NCI-H2029 (cell line): ENCODE results near the gene ZDHHC1.

ENCODE experiments used
- DNase-seq: peaks from one replicate; lab custom pipeline; 2025; lab: John Stamatoyannopoulos, UW

The ZDHHC1 gene

DNA sequence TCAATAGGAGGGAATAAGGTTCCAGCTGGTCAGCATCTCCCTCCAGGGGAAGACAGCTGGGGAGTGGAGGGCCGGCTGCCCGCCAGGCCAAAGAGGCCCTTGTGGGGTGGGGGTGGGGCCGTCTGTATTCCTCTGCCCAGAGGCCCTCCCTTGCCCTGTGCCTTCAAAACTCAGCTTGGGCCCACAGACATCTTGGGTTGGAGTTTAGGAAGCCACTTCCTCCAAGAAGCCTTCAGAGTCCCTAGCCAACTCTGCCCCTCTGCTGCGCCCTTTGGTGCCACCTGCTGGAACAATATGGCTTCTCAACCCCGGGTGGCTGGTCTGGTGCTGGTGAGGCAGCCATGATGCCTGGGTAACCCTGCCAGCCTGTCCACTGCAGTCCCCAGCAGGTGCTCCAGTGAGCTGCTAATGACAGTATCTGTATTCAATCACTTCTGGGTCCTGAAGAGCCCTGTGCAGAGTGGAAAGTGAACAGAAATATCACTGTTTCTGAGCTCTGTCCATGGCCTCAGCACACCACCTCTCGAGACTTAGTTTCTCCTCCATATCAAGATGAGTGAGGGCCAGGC, 31.3 kb upstream of the ZDHHC1 start:
- DNase-seq: no peak

- no peak for DNase-seq
Measured at GRCh38 chr16:67446968-67447507, 30.8 kb upstream of the ZDHHC1 start.

- no peak for DNase-seq
Measured at GRCh38 chr16:67445913-67446907, 29.9 kb upstream of the ZDHHC1 start.

DNA sequence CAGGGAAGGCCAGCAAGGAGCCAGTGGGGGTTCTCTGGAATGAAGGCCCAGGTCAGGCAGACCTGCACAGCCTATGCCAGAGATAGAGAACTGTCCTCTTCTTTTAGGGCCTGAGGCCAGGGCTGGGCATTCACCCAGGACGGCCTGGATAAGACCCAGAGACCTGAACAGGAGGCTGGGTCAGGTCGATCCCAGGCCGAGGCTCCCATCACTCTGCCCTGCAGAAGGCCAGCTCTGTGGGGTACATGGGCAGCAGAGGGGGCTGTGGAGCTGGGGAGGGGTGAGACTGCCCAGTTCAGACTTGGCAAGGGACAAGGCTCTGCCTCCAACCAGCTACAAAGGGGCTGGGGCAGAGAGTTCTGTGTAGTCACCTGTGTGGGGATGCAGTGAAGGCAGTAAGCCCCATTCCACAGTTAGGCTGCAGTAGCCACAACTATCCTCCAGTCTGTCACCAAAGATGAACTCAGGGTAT, 29.2 kb upstream of the ZDHHC1 start:
- no peak for DNase-seq

GRCh38 chr16:67445126-67445426, 28.8 kb upstream of the ZDHHC1 start:
- no peak for DNase-seq

DNA sequence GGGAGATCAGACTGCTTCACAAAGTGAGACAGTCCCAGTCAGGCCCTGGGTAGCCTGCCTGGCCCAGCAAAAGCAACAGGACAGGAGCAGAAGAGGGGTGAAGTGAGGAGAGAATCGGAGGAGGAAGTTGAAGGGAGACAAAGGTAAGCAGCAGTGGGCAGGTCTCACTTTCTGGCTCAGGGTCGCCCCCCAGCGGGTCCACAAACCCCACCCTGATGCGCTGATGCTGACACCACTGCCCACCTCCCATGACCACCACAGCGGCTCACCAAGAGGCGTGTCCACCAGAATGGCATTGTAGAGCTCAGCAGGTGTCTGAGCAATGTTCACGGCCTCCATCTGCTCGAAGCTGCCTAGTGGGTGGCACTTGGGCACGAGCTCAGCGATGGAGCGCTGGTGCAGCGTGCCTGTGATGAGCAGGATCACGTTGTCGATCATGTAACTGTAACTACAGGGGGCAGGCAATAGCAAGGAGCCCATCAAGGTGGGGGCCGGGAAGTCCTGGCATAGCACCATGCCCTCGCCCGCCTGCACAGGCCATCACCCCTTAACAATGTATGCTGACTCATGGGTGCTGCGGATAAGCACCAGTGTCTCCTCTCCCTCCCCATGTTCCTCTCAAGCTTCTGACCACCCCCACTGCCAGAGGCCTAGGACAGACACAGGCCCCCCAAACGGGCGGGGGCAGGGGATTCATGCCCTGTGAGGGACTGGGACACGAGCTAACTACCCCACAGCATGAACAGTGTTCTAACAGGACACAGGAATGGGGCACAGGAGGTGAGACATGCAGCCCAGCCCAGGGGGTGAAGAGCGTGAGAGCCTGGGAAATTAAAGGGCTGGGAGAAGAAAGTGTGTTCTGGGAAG, 28.2 kb upstream of the ZDHHC1 start:
- no peak for DNase-seq

DNA sequence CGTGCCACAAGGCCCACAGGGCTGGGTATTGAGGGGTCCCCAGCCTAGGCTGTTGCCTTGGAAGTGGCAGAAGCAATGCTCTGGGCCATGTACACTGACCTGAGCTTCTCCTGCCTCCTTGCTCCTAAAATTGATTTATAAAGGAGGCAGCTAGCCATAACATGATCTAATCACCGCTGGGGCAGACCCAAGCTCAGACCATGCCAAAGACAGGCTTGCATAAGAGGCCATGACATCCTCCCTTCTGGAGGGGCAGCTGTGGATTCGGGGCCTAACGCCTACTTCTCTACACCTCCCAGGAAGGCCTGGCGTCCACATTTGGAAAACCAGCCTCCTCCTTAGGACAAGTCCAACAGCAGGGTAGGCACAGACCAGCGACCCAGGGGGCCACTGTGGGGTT, 27.0 kb upstream of the ZDHHC1 start:
- DNase-seq: no peak

GRCh38 chr16:67442581-67443255, 26.4 kb upstream of the ZDHHC1 start:
- no peak for DNase-seq

DNA sequence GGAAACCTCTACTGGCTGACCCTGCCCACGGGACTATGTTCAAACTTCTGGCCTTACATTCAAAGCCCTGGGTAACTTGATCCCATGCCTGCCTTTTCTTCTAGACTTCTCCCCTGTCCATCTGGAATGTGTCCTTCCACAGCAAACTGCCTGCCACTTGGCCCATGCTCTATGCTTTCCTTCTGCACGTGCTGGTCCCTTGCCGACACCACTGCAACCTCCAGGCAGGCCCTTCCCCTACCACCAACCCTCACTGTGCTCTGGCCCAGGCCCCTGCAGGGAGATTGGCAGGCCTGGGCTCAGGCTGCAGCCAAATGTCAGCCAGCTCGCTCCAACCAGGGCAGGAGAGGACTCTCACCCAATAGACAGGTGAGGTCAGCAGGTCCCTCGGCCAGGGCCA, 25.6 kb upstream of the ZDHHC1 start:
- DNase-seq: no peak

DNA sequence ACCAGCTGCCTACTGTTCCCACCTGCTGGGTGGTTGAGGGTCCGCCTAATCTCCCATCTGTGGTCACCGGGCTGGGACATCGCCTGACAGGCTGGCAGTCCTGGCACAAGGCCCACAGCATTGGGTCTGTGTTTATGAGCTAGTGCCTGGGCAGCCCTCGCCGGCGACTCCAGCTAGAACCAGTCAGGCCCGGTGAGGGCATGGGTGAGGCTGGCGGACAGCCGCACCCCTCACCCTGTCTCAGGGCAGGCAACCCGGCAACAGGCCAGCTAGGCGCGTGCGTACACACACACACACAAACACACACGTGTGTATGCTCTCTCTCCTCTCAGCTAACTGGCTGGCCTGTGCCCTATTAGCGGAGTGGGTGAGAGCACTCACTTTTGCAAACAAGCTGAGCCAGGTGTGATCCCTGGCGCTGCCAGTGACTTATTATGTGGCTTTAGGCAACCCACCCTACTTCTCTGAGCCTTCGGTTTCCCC, 25.0 kb upstream of the ZDHHC1 start:
- peak; percentile 92 for DNase-seq

DNA sequence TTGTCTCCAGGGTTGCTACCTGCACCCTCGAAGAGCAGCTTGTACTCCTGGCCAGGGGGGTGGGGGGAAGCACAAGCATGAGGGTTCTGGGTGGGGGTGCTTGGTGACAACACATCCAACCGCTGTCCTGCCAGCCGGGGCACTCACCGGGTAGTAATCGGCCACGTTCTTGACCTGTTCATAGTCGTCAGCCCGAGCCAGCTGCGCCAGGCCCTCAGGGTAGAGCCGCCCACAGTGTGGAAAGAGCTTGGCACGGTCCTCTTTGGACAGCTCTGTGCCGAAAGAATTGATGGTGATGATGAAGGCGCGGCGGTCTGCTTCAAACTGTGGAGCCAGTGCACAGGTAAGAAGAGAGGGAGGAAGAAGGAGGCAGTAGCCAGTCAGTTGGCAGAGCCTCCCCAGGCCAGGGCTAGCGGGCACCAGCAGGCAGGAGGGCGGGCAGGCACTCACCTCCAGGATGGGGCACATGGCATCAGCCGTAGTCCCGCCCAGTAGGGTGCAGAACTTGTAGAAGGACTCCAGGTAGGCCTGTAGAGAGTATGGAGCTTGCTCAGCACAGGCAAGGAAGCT, 22.6 kb upstream of the ZDHHC1 start:
- DNase-seq: no peak

DNA sequence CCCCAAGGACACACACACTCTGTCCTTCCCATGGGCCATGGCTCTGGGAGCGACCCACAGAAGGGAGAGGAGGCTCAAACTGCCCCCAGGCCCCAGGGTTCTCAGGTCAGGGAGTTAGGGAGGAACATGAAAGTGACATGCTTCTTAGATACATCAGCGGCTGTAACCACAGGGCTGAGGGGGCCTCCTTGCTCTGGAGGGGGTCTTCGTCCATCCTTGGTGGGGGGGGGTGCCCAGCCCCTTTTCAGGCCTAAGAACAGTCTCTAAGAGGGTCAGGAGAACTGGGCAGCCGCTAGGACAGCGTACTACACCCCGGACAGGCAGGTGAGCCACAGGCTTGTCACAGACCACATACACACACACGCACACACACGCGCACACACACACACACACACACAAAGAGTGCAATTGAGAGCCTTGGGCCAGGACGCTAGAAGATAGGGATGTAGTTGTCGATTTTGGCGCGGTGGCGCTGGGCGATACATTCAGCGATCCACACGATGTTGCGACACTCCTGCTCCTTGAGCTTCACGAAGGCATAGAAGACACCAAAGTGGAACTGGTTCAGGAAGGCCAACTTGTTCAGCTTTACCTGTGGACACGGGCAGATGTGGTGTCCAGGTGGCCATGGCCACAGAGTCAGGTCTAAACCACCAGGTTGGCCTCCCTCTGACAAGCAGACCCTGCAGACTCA, 22.0 kb upstream of the ZDHHC1 start:
- no peak for DNase-seq

DNA sequence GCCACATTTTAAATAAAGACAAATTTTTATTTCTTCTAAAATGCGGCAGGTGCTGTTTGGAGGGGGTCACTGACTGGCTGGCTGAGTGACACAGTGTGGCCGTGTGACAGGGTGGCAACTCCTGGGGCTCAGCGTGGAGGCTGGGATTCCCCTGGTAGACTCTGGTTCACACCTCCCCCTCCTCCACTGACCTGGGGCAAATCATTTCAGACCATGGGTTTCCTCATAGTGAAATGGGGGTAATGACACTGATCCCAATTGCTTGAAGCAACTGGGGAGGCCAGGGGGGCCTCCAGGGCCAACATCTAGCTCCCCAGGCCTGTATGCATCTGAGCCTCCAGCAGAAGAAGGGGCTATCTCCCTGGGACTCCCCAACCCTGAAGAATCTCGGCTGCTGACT, 21.2 kb upstream of the ZDHHC1 start:
- no peak for DNase-seq

DNA sequence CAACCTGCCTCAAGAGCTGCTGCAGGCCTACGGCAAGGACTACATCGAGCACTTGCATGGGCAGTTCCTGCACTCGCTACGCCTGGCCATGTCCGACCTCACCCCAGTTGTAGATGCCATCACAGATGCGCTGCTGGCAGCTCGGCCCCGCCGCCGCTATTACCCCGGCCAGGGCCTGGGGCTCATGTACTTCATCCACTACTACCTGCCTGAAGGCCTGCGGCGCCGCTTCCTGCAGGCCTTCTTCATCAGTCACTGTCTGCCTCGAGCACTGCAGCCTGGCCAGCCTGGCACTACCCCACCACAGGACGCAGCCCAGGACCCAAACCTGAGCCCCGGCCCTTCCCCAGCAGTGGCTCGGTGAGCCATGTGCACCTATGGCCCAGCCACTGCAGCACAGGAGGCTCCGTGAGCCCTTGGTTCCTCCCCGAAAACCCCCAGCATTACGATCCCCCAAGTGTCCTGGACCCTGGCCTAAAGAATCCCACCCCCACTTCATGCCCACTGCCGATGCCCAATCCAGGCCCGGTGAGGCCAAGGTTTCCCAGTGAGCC, 20.4 kb upstream of the ZDHHC1 start:
- no peak for DNase-seq

GRCh38 chr16:67435758-67436164, 19.5 kb upstream of the ZDHHC1 start:
- no peak for DNase-seq

GRCh38 chr16:67433131-67433719, 16.9 kb upstream of the ZDHHC1 start:
- no peak for DNase-seq

- DNase-seq: no peak
Measured at GRCh38 chr16:67432506-67432890, 16.2 kb upstream of the ZDHHC1 start.

DNA sequence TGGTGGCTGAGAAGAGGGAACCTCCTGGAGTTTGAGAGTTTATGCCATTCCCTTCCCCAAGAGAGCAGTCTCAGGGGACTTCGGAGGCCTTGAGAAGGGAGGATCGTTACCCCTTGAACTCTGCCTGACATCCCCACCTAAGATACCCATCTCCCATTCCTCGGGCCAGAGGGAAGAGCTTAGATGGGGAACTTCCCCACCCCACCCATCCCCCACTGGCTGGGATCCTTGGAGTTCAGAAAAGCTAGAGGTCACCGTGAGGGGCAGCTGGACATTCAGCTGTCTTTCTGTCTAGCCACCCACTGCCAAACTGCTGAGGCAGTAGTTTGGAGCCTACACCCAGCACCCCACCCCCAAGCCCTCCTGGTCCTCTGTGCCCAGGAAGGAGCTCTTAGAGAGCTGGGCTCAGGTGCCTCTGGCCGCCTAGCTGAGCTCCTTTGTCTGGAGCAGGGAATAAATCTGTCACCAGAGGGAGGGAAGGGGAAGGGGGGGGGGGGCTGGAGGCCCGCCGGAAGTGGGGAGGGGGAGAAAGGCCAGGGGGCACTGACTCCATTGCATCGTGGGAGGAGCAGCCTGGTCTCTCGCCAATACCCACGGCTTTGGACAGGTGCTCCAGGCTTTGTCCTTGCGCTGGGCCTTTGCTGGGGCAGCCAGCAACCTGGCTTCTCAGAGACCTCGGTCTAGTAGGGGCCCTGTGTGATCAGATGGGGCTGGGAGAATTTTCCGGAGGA, 15.7 kb upstream of the ZDHHC1 start:
- DNase-seq: peak; percentile 46
